Endothelial cell of hepatic sinusoid (primary cell): ENCODE results near the gene LBX2.

Experiments
- in situ Hi-C: cut with HindIII; loops from 2 replicates; pipeline ENCODE4 v1.10.0; 2017; ENCODE audit warnings: low sequenced_read_pairs

The LBX2 gene

DNA sequence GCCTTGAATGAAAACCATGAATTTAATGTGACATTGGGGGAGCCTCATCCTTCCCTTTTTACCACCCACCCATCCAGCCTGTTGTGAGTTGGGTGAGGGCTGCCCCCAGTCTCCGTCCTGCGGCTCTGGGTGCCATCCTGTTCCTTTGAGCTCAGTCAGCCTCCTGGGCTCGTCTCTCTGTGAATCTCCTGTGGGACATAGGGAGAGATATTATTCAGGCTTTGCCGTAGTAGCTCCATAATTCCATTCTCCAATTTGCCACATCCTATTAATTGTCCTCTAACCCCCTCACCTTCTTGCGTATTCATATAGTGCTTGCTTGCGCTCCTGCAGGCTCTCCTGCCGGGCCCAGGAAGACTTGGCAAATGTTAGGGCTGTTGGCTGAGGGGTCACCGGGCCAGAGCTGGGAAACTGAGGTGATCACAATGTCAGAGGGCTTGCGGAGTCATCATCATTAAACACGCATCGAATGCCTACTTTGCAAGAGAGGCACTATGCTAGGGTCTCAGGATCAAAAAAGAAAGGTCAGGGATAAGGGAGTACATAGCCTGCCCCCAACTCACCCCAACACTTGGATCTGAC is 27.3 kb upstream of the LBX2 start:
- in situ Hi-C loops, result no loop called here

DNA sequence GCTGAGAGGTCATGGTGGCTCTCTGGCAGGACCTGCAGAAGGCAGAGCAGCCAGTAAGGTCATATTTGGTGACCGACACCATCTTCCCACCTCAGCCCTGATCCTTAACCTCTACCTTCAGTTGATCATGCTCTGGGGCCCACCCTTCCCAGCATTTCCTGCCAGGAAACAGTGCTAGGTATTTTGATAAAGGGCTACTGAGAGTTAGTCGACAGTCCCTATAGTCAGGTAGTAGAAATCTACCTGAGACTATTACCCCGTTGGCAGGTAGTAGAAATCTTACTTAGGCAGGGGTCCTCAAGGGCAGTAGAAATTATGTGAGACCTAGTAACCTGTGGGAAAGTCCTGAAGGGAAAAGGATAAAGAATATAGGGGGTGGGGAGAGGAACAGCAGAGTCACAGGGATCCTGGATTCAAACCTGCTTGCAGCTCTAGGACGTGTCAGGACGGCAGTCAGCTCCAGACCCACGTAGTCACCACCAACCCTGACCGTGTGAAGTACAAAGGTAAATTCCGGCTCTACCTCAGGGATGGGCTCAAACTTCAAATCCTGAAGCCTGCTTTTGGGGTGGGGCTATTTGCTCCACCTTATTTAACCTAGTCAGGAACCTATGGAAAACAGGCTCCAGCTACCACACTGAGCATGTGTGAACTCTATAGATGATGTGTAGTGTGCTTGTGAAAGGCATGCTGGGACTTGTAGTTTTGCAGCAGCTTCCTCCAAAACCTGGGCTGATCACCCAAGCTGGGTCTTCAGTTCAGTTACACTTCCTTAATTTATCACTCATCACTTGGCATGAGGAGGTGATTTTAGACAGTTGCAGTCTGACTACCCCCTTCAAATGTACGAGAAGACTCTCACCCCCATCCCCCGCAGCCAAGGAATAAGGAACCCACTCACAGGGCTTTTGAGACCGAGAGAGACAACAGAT is 26.6 kb upstream of the LBX2 start, which contains the start of gene DQX1:
Gene DQX1 (minus strand): TSS at position 515 of the 932 bp plus-strand sequence. CDS start 502 bp downstream, at position 13.
- in situ Hi-C loops, result no loop called here

DNA sequence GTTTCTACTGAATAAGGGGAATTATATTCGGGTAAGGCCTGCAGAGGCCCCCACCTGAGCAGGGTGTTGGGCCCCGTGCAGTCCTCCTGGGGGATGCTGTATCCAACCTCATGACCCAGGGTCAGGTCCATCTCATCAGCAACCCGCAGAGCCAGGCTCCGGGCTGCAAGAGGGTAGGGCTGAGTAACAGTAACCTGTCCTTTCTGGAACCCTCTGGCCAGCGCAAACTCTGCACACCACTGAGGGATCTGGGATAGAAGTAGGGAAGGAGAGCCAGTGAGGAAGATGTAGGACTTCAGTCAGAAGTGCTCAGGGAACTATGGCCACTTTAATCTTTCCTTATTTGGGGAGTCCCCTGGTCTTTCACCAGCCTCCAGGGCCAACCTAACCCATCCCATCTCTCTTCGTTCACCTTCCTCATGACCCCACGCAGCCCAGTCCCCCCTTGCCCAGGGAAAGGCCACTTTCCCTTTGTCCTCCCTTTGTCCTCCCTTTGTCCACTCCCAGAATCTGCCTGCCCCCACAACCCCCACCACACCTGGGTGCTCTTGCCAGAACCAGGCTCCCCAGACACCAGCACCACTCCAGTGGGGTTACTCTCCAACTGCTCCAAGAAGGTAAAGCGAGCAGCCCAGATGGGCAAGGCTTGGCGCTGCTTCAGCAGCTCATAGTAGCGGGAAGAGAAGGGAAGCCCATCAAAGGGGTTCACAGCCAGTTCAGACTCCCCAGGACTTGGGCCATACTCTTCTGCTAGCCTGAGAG is 25.7 kb upstream of the LBX2 start:
- in situ Hi-C loops, result no loop called here

DNA sequence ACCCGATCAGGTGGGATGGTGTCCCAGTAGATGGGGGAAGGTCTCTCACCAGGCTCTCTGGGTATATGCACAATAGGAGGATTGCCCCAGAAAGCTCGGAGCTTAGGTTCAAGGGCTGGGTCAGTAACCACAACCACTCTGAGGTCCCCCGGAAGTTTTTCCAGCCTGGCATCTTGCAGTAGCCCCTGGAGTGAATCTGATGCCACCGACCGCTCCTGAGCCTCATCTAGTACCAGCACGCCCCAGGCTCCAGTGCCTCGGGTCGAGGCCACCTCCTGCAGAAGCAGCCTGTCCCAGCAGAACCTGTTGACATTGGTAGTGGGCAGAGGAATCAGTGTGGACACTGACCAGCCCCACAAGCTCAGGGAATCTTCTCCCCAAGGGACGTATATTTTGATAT is 24.6 kb upstream of the LBX2 start:
- in situ Hi-C loops, result no loop called here

DNA sequence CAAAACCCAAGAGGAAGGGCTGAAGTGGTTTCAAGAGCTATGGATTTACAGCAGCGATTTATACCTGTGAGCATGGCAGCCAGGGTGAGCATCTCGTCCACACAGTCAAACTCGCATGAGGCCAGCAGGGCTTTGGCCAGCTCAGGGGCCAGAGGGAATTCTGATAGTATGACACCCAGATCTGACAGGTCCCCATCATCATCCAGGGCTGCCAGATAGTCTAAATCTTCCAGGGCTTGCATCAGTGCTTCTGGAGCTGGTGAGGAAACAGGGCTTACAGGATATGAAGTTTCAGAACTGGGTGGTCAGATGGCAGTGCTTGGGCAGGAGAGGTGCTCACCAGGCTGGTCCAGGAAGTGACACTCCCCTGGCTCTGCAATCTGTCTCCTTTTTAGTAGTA is 23.1 kb upstream of the LBX2 start:
- in situ Hi-C loops, result no loop called here

DNA sequence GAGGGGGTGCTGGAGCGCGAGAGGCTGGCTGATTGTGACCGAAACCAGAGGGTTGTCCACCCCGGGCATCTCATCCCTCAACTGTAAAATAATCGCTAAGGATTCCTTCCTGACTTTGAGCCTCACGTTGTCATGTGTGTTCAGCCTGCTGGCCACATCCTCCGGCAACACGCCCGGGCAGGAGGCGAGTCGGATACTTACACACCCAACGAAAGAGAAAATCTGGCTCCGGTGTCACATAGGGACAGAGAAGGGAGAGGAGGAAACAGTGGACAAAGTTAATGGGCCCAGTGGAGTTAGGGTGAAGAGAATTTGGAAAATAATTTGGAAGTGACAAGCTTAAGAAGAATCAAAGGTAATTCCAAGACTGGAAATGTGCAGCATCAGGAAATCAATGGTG is 17.2 kb upstream of the LBX2 start:
- in situ Hi-C loops, result no loop called here

DNA sequence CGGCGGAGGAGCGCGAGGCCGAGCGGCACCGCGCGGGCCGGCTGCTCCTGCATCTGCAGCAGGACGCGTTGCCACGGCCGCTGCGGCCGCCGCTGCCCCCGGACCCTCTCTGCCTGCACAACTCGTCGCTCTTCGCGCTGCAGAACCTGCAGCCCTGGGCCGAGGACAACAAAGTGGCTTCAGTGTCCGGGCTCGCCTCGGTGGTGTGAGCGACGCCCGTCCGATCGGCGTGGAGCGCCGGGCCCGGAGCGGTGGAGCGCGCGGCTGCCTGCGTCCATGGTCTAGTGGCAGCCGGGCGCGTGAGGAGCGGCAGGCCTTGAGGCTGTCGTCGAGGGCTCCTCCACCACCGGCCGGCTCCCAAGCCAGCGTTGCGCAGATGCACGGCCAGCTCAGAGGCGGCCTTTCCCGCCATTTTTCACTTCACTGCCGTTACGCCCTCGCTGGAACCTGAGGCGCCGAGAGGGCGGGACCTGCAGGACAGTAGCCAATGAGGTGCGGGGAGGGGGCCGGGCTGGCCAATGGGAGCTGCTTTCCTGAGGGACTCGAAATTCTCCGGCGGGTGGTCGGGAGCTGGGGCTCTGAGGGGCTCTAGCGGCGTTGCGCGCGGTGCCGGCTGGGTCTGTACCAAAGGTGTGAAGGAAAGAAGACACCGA is 16.7 kb upstream of the LBX2 start:
- in situ Hi-C loops, result no loop called here

DNA sequence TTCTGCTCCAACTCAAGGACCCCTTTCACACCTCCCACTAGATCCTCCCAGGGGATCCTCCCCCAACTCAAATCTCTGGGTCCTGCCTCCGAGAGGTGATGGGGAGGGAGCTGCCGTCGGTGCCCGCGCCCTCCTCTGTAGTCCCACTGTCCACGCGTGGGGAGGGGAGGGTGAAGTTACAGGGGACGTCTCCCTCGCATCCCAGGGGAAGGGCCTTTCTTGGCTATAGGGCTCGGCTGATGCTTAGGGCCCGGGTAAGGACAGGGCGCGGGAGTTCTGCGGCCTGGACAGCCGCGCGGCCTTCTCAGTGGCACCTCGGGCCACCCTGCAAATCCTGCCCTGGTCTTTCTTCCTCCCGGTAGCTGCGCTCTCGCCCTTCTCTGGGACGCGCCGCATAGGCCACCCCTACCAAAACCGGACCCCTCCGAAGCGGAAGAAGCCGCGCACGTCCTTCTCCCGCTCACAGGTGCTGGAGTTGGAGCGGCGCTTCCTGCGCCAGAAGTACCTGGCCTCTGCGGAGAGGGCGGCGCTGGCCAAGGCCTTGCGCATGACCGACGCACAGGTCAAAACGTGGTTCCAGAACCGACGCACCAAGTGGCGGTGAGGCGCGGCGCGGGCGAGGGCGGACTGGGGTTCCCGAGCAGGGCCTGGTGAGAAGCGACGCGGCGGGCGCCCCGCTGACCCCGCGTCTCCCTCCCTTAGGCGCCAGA is 16.0 kb upstream of the LBX2 start:
- in situ Hi-C loops, result no loop called here

DNA sequence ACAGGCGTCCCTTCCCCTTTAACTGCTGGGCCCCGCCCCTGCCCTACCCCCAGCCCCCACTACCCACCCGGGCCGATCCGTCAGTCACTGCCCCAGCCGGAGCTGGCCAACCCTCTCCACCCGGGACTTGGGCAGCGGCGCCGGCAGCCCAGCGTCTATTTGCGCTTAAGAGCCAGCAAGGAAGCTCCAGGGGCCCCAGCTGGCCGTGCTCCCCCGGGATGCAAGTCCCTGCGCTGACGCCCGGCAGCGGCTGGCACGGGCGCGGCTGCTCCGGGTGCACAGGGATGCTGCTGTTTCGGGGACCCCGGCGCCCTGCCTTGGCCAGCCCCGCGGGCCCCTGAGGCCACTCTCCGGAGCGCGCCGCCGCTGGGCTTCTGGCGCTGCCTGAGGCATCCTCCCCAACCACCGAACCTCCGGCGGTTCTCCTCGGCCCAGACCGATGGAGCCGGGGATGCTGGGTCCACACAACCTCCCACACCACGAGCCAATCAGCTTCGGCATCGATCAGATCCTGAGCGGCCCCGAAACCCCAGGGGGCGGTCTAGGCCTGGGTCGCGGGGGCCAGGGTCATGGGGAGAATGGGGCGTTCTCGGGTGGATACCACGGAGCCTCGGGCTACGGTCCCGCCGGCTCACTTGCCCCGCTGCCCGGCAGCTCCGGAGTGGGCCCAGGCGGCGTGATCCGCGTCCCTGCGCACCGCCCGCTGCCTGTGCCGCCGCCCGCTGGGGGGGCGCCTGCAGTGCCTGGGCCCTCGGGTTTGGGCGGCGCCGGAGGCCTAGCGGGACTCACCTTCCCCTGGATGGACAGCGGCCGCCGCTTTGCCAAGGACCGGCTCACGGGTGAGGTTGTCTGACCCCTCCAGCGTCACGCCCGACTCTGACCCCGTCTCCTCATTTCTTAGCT is 15.2 kb upstream of the LBX2 start, which contains the start of gene TLX2:
Gene TLX2 (plus strand): TSS at position 83 of the 903 bp plus-strand sequence. CDS start 357 bp downstream, at position 440.
- in situ Hi-C loops, result no loop called here

DNA sequence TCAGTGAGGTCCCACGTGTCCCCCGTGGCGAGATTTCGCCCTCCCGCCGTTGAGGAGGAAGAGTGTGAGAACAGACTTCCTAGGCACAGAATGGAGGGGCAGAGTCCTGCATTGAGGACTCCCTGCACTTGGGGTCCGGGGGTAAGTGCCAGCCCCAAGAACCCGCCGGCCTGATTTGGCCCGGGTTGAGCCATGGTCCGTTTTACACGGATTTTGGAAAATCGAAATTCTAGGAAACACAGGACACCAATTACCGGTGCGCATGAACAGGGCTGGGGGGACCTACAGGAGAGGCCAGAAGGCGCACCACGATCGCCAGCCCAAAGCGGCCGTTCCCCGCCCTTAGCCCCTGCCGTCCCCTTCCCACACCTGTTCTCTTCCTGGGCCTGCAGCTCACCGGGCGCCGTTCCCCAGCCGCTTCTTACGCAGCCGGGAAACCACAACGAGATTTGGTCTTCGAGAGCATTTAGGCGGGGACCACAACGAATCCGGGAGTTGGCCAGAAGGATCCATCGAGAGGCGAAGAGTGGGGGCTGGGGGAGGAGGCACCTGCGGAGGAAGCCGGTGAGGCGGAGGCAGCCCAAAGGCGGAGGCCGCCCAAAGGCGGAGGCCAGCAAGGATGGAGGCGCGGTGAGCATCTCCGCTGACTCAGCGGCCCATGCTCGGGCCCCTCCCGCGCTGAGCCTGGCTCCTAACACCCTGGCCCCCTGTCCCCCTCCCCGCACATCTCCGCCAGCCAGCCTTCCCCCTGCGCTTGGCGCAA is 14.4 kb upstream of the LBX2 start:
- in situ Hi-C loops, result no loop called here

DNA sequence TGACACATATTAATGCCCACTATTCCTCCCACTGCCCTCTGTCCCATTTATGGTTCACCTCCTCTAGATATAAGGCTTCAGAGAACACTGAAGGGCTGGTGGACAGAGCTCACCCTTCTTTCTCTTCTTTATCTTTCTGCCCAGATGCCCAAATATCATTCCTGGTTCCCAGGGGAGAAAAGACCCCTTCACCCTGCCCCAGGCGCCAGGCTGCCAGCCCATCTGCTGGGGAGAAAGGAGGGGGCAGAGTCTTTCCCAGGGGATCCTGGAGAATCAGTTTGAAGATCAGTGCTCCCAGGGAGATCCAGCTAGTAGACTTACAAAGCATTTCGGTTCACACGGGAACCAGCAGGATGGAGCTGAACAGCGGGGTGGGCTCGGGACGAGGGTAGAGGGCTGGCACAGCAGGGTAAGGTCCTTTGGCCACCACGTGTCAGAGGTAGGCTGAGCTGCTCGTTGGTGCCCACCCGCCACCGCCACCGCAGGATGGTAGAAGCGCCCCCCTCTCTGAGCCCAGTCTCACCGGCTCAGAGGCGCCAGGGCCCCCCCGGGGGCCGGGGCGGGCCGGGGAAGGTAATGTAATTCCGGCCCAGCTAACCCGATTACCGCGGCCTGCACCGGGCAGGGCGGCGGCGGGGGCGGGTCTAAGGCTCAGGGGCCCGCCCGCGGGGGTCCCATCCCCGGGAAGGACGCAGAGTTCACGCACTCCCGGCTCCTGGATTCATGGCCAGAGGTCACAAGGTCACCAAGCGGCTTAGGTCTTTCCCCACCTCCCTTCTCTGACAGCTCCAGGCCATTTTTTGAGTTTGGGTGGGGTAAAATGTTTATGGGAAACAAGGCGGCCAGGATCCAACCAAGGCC is 13.6 kb upstream of the LBX2 start:
- in situ Hi-C loops, result no loop called here

DNA sequence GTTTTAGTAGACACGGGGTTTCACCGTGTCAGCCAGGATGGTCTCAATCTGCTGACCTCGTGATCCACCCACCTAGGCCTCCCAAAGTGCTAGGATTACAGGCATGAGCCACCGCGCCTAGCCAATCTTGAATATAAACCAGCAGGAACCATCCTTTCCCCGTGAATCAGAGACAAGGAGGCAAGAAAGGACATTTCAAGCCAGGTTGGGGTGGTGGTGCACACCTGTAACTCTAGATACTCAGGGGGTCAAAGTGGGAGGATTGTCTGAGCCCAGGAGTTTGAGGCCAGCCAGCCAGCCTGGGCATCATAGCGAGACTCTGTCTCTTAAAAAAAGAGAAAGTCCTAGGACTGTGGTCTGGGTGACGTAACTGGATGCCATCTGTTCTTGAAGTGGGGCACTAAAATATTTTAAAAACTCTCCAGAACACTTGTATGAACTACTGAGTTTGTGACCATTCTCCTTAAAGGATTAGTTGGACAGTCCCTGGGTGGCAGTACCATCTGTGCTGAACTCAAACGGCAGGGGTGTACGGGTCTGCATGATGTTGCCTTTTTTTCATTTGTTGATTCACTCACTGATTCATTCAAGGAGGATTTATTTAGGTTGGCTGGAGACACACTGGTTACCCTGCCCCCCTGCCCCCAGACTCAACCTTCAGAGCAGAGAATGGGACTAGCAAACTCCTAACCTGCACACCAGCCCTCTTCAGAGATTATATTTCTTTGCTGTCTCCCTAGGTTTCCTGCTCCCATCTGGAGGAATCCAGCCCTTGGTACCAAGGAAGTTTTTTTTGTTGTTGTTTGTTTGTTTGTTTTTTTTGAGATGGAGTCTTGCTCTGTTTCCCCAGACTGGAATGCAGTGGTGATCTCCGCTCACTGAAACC is 11.9 kb upstream of the LBX2 start:
- in situ Hi-C loops, result no loop called here

DNA sequence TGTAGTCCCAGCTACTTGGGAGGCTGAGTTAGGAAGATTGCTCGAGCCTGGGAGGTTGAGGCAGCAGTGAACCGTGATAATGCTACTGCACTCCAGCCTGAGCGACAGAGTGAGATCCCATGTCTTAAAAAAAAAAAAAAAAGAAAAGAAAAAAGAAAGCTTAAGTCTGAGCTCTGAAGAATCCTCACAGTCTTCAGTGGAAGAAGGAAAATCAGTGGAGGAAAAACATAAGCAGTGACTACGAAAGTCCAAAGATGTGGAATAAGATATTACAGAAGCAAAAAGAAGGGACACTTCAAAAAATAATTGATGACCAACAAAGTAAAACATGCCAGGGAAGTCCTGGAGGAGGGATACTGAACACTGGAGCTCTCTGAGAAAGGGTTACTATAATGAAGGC is 10.9 kb upstream of the LBX2 start:
- in situ Hi-C loops, result no loop called here

DNA sequence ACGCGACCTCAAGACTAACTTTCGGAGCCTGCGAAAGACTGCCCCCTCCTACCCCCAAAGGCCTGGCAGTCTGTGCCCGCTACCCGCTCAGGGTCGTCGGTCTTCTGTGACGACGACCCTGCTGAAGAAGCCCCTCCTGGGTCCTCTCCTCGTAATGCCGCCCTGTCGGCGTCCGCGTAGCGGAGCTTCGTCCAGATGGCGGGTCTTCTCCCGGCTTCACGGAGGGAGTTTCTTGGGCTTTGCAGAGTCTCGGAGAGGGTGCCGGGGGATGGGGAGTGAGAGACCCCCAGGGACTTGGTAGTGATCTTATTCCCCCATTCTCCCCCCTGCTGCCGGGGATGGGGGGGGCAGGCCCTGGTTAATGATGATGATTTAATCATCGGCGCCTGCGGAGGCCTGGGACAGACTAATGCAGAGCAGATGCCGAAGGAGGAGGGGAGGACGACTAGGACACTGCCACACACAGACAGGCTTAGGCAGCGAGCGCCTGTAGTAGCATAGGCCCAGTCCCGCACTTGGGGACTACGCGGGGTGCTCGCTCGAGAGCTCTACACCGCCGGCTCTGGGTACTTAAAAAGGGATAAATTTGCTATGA is 8.6 kb upstream of the LBX2 start:
- in situ Hi-C loops, result no loop called here

DNA sequence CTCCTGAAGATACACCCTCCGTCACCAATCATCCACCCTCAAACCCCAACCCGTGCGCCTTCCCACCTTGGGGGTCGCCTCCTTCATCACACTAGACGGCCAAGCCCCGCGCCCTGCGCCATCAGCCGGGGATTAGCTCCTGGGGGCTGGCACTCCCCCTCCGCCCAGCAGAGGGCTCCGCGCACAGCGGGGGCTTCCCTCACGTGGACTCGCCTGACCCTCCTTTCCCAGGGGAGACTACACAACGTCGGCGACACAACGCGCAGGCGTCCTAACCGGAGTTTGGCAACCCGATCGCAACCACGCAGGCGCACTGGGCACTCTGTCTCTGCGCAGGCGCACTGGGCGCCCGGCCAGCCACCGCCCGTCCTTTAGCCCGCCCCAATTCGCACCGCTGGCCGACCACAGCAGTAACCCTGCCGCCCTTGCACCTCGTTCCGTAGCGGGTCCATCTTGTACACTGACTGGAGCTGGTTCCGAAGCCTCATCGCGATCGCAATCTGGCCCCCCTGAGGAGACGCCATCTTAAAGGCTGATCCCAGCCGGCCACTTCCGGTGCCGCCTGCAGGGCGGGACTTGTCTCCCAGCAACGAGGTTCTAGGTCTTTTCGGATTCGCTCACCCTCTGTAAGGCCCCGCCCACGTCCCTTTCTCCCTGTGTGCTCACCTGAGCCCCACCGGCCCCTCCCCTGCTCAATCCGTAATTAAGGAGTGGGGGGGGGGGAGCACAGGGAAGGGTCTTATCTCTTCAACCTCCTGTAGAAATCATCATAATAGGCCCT is 7.9 kb upstream of the LBX2 start, which contains the start of gene PCGF1:
Gene PCGF1 (minus strand): TSS at position 551 of the 781 bp plus-strand sequence. CDS start 27 bp downstream, at position 524.
- in situ Hi-C loops, result no loop called here
